ENCODE results near the gene RAB20. TPM values are rescaled to one million over a fixed set of nuclear protein-coding genes. Genes with fewer than 3 reads are reported as not detected.

Gene RAB20
- total and polyA plus RNA-seq, 2 of the 8 experiments (the other 6 are each of a cell fraction or from before 2014, with no cell fraction given) = 14.8 to 27.9 TPM

DNA sequence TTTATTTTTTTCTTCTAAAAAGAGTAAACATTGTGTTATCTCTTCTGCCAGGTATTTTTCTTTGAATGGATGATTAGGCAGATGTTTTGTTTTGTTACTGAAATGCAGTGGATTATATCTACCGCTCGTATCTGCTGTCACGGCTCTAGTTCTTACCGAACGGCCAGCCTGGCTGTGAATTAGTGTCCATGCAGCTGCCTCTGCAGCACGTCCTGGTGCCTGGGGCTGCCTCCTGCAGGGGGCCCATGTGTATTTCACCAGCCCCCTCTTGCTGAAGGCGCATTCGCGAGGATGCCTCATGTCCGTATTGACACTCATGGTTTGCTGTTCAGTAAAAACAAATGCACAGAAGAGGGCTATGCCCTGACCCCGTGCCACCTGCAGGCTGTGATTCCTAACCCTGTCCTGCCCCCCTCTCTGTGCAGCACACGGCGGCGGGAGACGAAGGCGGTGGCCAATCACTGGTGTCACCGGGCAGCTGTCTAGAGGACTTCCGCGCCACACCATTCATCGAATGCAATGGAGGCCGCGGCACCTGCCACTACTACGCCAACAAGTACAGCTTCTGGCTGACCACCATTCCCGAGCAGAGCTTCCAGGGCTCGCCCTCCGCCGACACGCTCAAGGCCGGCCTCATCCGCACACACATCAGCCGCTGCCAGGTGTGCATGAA is 49.9 kb downstream of the RAB20 start:
- H3K4me3 ChIP-seq (ENCODE audit: extremely low read depth in 1 of 4, insufficient read depth in 2 of 4, low read depth in 3 of 4, low read length in 4 of 4) = no peak overlapping the region
- no peak overlapping the region for H2BK15ac ChIP-seq (ENCODE audit: low read length)
- H3K56ac ChIP-seq (replicated peaks; ENCODE audit: insufficient read length, low read depth, low read length) = no peak overlapping the region
- H3K4me2 ChIP-seq (ENCODE audit: insufficient read depth in 1 of 2, low read depth in 2 of 2, low read length in 2 of 2) = no peak overlapping the region
- H2AK5ac ChIP-seq (ENCODE audit: low read depth, low read length) = no peak overlapping the region
- no peak overlapping the region for H3K9ac ChIP-seq (replicated peaks in 1 of 4; ENCODE audit: extremely low read depth in 1 of 4, low read depth in 3 of 4, low read length in 3 of 4)
- H2BK12ac ChIP-seq (ENCODE audit: low read depth, low read length) = no peak overlapping the region
- TF ChIP-seq RAD21 (IDR thresholded peaks at IDR 0.05 in 1 of 2, conservative IDR thresholded peaks at IDR 0.05 in 1 of 2; ENCODE audit: low read depth in 2 of 2, low read length in 2 of 2) (peak in 1 of 2 experiments; percentile 25; a peak in 1 of 4 replicates), CREB1 (IDR thresholded peaks at IDR 0.05) (no peak), ATF2 (IDR thresholded peaks at IDR 0.05; ENCODE audit: low read length) (no peak)
- TF ChIP-seq, protein P1, sequence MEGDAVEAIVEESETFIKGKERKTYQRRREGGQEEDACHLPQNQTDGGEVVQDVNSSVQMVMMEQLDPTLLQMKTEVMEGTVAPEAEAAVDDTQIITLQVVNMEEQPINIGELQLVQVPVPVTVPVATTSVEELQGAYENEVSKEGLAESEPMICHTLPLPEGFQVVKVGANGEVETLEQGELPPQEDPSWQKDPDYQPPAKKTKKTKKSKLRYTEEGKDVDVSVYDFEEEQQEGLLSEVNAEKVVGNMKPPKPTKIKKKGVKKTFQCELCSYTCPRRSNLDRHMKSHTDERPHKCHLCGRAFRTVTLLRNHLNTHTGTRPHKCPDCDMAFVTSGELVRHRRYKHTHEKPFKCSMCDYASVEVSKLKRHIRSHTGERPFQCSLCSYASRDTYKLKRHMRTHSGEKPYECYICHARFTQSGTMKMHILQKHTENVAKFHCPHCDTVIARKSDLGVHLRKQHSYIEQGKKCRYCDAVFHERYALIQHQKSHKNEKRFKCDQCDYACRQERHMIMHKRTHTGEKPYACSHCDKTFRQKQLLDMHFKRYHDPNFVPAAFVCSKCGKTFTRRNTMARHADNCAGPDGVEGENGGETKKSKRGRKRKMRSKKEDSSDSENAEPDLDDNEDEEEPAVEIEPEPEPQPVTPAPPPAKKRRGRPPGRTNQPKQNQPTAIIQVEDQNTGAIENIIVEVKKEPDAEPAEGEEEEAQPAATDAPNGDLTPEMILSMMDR (IDR thresholded peaks at IDR 0.05; ENCODE audit: control extremely low read depth in 1 of 3, insufficient read depth in 1 of 3, low read depth in 1 of 3, low read length in 3 of 3) = peak in 2 of 3 experiments; percentile 4 to 11; a peak in 2 of 4 replicates
- no peak overlapping the region for H3K18ac ChIP-seq (ENCODE audit: extremely low read depth, low read length)
- no peak overlapping the region for H3K27ac ChIP-seq (ENCODE audit: low read depth, low read length)
- H3K79me1 ChIP-seq (ENCODE audit: low read depth, low read length) = 0 out of 2 replicates have a peak, but pooled peaks cover 2% of the 10 kb centered on the region
- H3K4me1 ChIP-seq (replicated peaks in 1 of 4; ENCODE audit: control insufficient read depth in 3 of 4, insufficient read depth in 4 of 4, low read length in 3 of 4) = peaks cover 0 to 5% (median 0%) of the 10 kb centered on the region in 4 experiments; a peak in 1 of 7 replicates
- no peak overlapping the region for H2BK20ac ChIP-seq (ENCODE audit: low read length)
- FAIRE-seq (no peak), DNase-seq (ENCODE audit: low read depth in 1 of 2, low spot score in 2 of 2) (no peak)
- no peak overlapping the region for H3K23ac ChIP-seq (ENCODE audit: insufficient read length)
- H4K91ac ChIP-seq (replicated peaks; ENCODE audit: insufficient read length, low read length) = no peak overlapping the region
- H2BK5ac ChIP-seq (ENCODE audit: low read depth, low read length) = no peak overlapping the region
- 0 out of 2 replicates have a peak, but pooled peaks cover 2% of the 10 kb centered on the region for H3K23me2 ChIP-seq (ENCODE audit: low read depth, low read length)
- peaks cover 0 to 3% of the 10 kb centered on the region in 2 experiments for H4K20me1 ChIP-seq (replicated peaks in 1 of 2; ENCODE audit: control insufficient read depth in 1 of 2, insufficient read depth in 2 of 2, low read length in 2 of 2)
- H3K36me3 ChIP-seq (ENCODE audit: control insufficient read depth in 2 of 4, insufficient read depth in 4 of 4, low read length in 3 of 4) = peaks cover 5 to 25% (median 17%) of the 10 kb centered on the region in 4 experiments; a peak in 7 of 8 replicates
- no peaks in the 10 kb centered on the region for H3K79me2 ChIP-seq (ENCODE audit: control insufficient read depth in 1 of 2, insufficient read depth in 2 of 2, low read length in 2 of 2)
- ChIA-PET CTCF (ENCODE audit: partially characterized antibody) (interaction anchor here (1.0 to 2.2 kb wide), 6 partner anchors 11 to 159 kb away, joined by 3 to 7 read pairs (median 4); no protein-coding TSS in a partner anchor), POLR2A (ENCODE audit: partially characterized antibody) (no interaction called here)
- no peak overlapping the region for H3K14ac ChIP-seq (ENCODE audit: insufficient read length)
- no peak overlapping the region for H2BK120ac ChIP-seq (replicated peaks; ENCODE audit: low read depth, low read length)
- 95% methylated on average over 26 of the region's 31 CpGs; no CpG with 5 or more reads in 1 of the 2 experiments for WGBS, 2 experiments (ENCODE audit: extremely low coverage in 1 of 2, insufficient coverage in 1 of 2, insufficient read length in 1 of 2, insufficient replicate concordance in 2 of 2, low coverage in 1 of 2, low lambda C conversion rate in 2 of 2, missing lambda C conversion rate in 1 of 2)
- no peaks in the 10 kb centered on the region for H3K9me3 ChIP-seq (ENCODE audit: insufficient read depth in 2 of 2, low read depth in 1 of 2, low read length in 1 of 2)
- no peak overlapping the region for H4K5ac ChIP-seq (ENCODE audit: insufficient read length, low read depth, low read length)
- H2AFZ ChIP-seq (ENCODE audit: low read length) = no peak overlapping the region
- 0 out of 2 replicates have a peak overlapping the region, but pooled peaks have one; percentile 14 for H4K8ac ChIP-seq (ENCODE audit: extremely low read depth, insufficient read depth, low read length)
- no peak overlapping the region for H3K4ac ChIP-seq (replicated peaks; ENCODE audit: insufficient read length, low read depth, low read length)
- H3K27me3 ChIP-seq (replicated peaks in 1 of 4; ENCODE audit: control insufficient read depth in 3 of 4, extremely low read depth in 1 of 4, insufficient read depth in 3 of 4, low read length in 3 of 4) = no peaks in the 10 kb centered on the region
